GM21529 (cell line): ENCODE data around the gene KIAA0753.
"Not testable (repeated sequence)": the region's sequence is repeated elsewhere in the genome, so short reads cannot be mapped to it uniquely, and the experiment has no call there.

ENCODE experiments used
- ATAC-seq: cut with Tn5 transposase; IDR thresholded peaks from one replicate; pipeline ENCODE4 v1.9.1; 2021; ENCODE audit not compliant: unreplicated experiment

KIAA0753 gene

DNA sequence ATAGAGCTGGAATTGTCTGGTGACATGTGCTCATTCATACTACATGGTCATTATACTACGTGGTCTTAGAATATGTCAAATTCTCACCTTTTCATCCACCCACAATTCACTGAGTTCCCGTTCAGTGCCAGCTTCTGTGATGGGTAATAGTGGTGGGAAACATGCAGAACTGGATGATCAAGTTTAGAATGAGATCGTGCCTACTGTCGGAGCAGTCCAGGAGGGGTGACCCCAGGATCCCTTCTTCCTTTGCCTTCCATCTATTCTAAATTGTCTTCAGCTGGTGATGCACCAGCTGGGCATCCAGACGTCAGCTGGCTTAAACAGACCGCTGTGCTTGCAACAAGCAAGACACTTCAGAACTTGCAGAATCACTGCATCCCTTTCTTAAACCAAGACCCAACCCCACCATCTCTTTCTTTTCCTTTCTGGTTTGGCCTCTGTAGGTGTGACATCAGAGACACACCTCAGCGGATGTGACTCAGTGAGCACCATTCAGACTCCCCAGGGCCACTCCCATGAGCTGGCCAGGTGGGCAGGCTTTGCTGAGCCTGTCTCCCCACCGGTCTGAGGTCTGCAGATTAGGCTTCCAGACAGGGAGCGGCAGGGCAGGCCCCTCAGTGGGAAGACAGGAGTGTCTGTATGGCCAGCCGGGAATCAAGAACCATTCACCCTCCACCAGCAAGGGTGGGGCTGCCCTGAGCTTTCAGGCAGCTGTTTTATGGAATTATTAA, 29.1 kb upstream of the KIAA0753 start:
- ATAC-seq: no peak

- no peak for ATAC-seq
Observed at GRCh38 chr17:6668727-6669425, 28.4 kb upstream of the KIAA0753 start.

DNA sequence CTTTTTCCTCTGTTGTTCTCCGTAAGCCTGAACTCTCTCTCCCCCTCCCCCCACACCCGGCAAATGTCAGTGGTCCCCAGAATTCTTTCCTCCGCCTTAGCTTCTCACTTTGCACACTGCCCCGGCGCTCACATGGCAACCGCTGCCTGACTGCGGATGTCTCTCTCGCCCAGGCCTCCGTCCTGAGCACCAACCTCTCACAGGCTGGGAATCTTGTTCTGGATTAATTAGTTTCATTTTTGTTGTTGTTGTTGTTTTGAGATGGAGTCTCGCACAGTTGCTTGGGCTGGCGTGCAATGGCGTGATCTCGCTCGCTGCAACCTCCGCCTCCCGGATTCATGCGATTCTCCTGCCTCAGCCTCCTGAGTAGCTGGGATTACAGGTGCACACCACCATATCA, 27.7 kb upstream of the KIAA0753 start:
- no peak for ATAC-seq

- no peak for ATAC-seq
Observed at GRCh38 chr17:6667516-6667915, 27.0 kb upstream of the KIAA0753 start.

GRCh38 chr17:6666557-6666956, 26.0 kb upstream of the KIAA0753 start:
- no peak for ATAC-seq

DNA sequence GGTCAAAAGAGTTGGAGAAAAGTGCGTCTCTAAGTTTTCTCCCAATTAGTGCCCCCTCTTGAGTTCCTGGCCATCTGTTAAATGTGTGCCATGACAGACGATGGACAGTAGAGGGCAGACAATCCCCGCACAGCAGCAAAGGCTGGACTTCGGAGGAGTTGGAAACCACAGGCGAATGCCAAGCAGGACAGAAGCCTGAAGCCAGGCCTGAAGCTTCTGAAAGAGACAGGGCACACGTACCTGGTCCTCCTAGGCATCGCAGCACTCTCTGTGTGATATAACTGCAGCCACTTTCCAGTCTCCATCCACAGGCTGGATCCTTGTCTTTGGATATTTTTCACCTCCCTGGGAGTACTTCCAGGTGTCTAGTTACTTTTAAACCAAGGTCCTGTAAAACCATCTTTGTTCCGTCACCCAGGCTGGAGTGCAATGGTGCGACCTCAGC, 25.6 kb upstream of the KIAA0753 start:
- no peak for ATAC-seq

GRCh38 chr17:6663200-6663599, 22.7 kb upstream of the KIAA0753 start:
- ATAC-seq: not testable (repeated sequence)

DNA sequence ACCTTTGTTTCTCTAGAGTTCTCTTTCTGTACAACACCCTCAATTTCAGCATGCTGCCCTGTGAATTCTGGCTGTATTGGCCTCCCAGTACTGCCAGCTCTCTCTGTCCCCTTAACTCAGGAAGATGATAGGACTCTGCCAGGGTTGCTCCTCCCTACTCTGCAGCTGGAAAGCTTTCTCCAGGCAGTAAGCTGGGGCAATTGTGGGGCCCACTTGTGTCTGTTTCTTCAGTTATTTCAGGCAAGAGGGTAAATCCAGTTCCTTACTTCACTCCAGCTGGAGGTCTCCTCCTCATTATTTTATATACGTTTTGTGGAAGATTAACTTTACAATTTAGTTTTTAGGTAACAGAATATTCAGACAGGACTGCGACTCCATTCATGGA, 20.9 kb upstream of the KIAA0753 start:
- no peak for ATAC-seq

DNA sequence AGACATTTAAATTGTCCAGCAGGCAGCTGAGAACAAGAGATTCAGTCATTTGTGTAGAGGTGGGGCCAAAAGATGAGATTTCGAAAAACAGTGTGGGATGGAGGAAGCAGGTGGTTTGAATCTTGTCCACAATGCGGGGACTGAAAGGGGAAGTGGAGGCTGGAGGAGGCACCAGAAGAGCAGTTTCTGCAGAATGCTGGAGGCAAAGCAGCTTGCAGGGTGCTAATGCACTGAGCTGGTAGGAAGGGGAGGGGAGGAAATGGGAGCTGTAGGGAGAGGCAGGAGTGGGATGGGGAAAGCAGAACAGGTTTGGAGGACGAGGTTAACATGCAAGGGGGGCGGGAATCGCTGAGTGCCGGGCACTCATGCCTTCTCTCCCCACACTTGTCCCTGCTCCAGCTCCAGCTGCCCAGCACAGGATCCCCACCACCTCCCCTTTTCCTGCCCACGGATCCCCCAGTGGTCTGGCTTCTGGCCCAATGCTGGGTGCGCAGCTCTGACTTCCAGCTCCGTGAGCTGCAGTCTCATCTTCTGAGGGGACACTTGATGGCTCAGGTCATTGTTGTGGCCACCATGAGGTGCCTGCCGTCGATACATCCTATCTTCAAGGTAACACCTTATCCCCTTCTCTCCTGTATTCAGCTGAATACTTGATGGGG, 20.4 kb upstream of the KIAA0753 start:
- ATAC-seq: peak; percentile 78

DNA sequence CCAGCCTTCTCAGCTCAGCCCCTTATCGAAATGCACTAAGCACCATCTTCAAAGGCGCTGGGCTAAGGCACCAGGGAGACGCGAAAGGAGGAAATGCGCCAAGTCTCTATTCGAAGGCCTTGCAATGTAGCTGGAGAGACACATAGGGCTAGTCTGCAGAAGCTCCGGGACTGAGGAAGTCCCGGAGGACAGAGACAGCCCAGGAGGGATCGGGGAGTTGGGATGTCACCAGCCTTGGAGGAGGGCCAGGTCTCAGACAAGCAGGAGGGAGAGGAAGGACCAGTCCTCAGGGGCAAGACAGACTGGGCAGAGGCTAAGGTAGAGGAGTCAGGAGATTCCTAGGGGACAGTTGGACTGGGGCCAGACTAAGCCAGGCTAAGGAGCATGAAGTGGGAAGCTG, 19.6 kb upstream of the KIAA0753 start:
- ATAC-seq: no peak

DNA sequence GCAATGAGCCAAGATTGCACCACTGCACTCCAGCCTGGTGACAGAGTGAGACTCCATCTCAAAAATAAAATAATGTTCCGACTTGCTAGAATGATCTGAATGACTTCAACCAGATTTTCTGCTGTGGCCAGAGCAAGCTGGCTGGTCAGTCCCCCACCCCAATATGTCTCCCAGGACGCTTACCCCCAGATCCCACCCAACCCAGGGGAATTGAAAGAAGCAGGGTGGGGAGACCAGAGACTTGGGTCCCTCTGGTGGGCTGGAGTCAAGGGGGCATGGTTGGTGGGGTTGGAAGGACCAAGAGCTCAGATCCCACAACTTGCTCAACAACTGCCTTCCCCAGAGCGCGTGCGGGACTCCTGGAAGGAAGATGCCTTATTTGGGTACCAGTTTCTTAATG, 17.9 kb upstream of the KIAA0753 start:
- not testable (repeated sequence) for ATAC-seq

- ATAC-seq: no peak
Observed at GRCh38 chr17:6657633-6658287, 17.2 kb upstream of the KIAA0753 start.

DNA sequence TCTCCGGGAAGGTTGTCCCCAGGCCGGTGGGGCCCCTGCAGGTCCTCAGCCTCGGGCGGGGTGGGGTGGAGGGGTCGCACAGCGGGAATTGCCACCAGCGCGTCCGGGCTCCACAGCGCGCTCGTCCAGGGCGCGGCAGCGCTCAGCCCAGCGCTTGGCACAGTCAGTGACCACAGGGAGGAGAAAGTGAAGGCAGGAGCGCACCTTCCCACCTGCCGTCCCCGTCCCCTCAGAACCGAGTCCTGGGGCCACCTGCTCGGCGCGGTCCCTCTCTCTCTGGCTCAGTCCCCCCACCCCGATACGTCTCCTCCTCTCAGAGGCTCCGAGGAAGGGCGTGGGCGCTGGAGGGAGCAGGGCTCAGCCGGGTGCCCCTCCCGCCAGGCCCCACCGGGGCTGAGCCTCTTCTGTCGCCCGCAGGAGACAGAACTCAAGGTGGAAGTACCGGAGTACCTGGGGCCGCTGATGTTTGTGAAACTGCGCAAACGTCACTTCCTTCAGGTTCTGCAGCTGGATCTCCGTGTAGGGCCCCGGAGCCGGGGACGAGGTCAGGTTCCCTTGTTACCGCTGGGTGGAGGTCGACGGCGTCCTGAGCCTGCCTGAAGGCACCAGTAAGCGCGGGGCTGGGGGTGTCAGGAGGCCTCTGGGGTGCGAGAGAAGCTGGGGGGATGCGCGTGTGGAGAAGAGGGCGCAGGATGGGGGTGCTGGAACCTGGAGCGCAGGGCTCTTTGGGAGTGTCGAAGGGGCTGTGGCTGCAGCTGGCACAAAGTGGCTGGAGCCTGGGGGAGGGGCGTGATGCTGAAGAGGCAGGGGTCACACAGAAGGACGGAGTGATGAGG, 16.5 kb upstream of the KIAA0753 start:
- not testable (repeated sequence) for ATAC-seq

- not testable (repeated sequence) for ATAC-seq
Observed at GRCh38 chr17:6655732-6656361, 15.3 kb upstream of the KIAA0753 start.

DNA sequence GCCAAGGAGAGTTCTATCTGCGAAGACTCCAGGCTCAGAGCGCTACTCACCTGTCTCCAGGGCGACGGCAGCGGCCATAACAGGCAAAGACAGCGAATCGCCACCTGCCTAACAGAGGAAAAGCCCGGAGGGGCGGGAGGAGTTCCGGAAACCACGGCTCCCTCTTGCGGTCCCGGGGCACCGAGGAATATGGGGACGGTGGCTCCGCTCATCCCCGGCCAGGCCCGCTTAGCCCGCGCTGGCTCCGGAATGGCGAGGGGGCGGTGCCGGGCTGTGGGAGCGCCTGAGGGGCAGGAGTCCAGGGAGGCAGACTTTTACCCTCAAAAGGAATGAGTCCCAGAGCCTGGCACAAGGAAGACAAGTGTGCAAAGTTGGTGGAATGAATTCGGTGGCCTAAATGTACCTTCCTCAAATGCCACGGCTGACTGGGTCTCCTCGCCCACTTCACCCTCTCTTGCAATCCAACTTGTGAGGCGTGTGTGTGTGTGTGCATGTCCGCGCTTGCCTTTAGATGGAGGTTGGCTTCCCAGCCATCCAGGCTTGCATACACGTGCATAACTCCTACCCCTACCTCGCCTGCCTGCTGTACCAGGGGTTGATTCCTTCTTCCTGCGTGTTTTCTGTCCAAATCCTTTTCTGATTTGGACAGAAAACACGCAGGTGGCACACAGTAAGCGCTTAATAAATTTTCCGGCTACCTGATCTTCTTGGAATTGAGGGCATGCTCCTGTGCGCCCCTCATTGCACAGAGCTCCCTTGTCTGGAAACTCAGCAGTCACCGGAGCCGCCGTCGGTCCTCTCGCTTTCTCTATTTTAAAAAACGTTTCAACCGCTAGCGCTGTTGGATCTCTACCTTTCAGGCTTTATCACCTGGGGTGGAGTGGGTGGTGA, 14.6 kb upstream of the KIAA0753 start:
- ATAC-seq: no peak

GRCh38 chr17:6651919-6652452, 11.5 kb upstream of the KIAA0753 start:
- peak; percentile 2 for ATAC-seq

DNA sequence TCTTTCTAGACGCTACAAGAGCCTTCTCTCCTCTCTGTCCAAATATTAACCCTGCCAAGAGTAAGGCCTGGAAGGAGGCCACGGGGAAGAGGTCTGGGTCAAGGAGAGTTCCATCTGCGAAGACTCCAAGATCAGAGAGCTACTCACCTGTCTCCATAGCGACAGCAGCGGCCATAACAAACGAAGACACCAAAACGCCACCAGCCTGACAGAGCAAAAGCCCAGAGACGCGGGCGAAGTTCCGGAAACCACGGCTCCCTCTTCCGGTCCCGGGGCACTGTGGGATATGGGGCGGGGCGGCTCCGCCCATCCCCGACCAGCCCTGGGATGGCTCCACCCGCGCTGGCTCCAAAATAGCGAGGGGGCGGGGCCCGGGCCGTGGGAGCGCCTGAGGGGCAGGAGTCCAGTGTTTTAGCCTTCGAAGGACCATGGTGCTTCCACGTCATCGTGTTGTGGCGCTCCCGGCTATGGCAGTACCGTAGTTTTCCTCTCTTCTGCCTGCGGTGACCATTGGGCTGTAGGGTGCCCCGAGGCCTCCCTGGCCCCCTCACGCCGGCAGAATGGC, 10.9 kb upstream of the KIAA0753 start, which contains the start of the genes C17orf100 and MED31:
C17orf100 (plus strand) TSS at position 409 of the 565 bp plus-strand sequence; CDS start at position 561, 152 bp downstream.
MED31 (minus strand) TSS at position 252 of the 565 bp plus-strand sequence; CDS start at position 175, 77 bp downstream.
- peak; percentile 89 for ATAC-seq

GRCh38 chr17:6648181-6648580, 7.7 kb upstream of the KIAA0753 start:
- ATAC-seq: no peak
